K562 (cell line): ENCODE data around the gene ERN1. TPM values are rescaled to one million over a fixed set of nuclear protein-coding genes. Genes with fewer than 3 reads are reported as not detected.
A peak's percentile ranks its signal among the peaks of the same experiment; 100 is the strongest.

Experiments used
- ESRRA ChIP-seq: fragments of 450-650 bp; IDR thresholded peaks from 2 replicates; pipeline ENCODE4 v1.6.1; 2014; ENCODE audit warnings: low read depth, mild to moderate bottlenecking, moderate library complexity, borderline replicate concordance
- ETV6 ChIP-seq, 3 experiments: fragments of 150-350 bp in 1 of 3; sonication (generic) in 1 of 3; formaldehyde crosslinking in 1 of 3; IDR thresholded peaks; 2 replicates each; pipeline versions ENCODE4 v1.6.1 to v1.8.0; 2014 to 2022; ENCODE audit warnings: borderline replicate concordance in 2 of 3, low read depth in 2 of 3, antibody characterized with exemption in 1 of 3, low read length in 1 of 3, mild to moderate bottlenecking in 1 of 3, missing genetic modification reagents in 1 of 3
- KLF10 ChIP-seq: fragments of 250-450 bp; sonication (Bioruptor Pico); IDR thresholded peaks from 2 replicates; pipeline ENCODE4 v1.6.1; 2021; ENCODE audit warnings: matching md5 sums
- MAFG ChIP-seq: fragments of 450-650 bp; conservative IDR thresholded peaks from 2 replicates; pipeline ENCODE4 v1.6.1; 2016; ENCODE audit warnings: missing genetic modification characterization, missing compliant biosample characterization
- MEIS2 ChIP-seq: fragments of 450-650 bp; IDR thresholded peaks from 2 replicates; pipeline ENCODE4 v1.6.1; 2014; ENCODE audit warnings: mild to moderate bottlenecking; ENCODE audit not compliant: partially characterized antibody
- MTA1 ChIP-seq: fragments of 450-650 bp; IDR thresholded peaks from 2 replicates; pipeline ENCODE4 v1.6.1; 2017; ENCODE audit warnings: borderline replicate concordance
- NUFIP1 ChIP-seq: fragments of 450-650 bp; IDR thresholded peaks from 2 replicates; pipeline ENCODE4 v1.6.1; 2018; ENCODE audit not compliant: partially characterized antibody
- TFAM ChIP-seq: fragments of 250-450 bp; sonication (Bioruptor Pico); conservative IDR thresholded peaks from 2 replicates; pipeline ENCODE4 v1.5.0; 2021; ENCODE audit warnings: mild to moderate bottlenecking, moderate library complexity
- TSHZ1 ChIP-seq: fragments of 250-450 bp; sonication (Bioruptor Pico); IDR thresholded peaks from 2 replicates; pipeline ENCODE4 v1.4.0; 2020; ENCODE audit warnings: mild to moderate bottlenecking, moderate library complexity
- ZBTB7A ChIP-seq: IDR thresholded peaks from 2 replicates; pipeline ENCODE4 v1.6.1; 2011; ENCODE audit warnings: low read depth, mild to moderate bottlenecking, low read length, moderate library complexity, borderline replicate concordance; ENCODE audit not compliant: control insufficient read depth
- ZKSCAN3 ChIP-seq: fragments of 250-450 bp; sonication (Bioruptor Pico); IDR thresholded peaks from 2 replicates; pipeline ENCODE4 v1.4.0; 2020
- ZNF507 ChIP-seq: conservative IDR thresholded peaks from 2 replicates; pipeline ENCODE4 v1.6.1; 2017; ENCODE audit warnings: missing genetic modification characterization, missing compliant biosample characterization
- ZNF695 ChIP-seq: fragments of 450-650 bp; formaldehyde crosslinking; IDR thresholded peaks from 2 replicates; pipeline ENCODE4 v1.4.0; 2020; ENCODE audit warnings: mild to moderate bottlenecking, moderate library complexity
- polyA plus RNA-seq, 8 experiments: library from polyadenylated mRNA; depleted of rRNA in 4 of 8; stranded (reverse) in 5 of 8; unstranded in 3 of 8; fragments of >200 nt; fragmentation: Nextera tagmentation in 2 of 8; fragmentation: Illumina TruSeq in 1 of 8; extraction: Ambion mirVana in 2 of 8; extraction: Trizol in 1 of 8; gene quantifications; 2 replicates each; pipeline versions ENCODE4 v1.2.1 to v1.2.3, GENCODE V29; 2011 to 2014; ENCODE audit warnings: inconsistent platforms in 1 of 8, missing spikeins in 1 of 8
- total RNA-seq, 7 experiments: library from RNA; depleted of rRNA in 6 of 7; stranded (reverse); fragments of >200 nt in 6 of 7; fragmentation: Illumina TruSeq in 2 of 7; extraction: Trizol in 2 of 7; gene quantifications; 2 replicates each; pipeline versions ENCODE4 v1.2.1 to v1.2.3, GENCODE V29; 2011 to 2021; ENCODE audit warnings: low replicate concordance in 1 of 7
- TF ChIP-seq, protein P1 (sequence below), 3 experiments: IDR thresholded peaks in 2 of 3; conservative IDR thresholded peaks in 1 of 3; 2 replicates each; pipeline ENCODE4 v1.5.1; 2011 to 2012; ENCODE audit warnings: low read length in 3 of 3, mild to moderate bottlenecking in 3 of 3, control low read depth in 2 of 3, improper control_type of control experiment in 1 of 3, inconsistent platforms in 1 of 3, low read depth in 1 of 3, mixed read lengths in 1 of 3, moderate library complexity in 1 of 3; ENCODE audit not compliant: insufficient read depth in 2 of 3
- TF ChIP-seq, protein P2 (sequence below): fragments of 450-650 bp; IDR thresholded peaks from 2 replicates; pipeline ENCODE4 v1.6.1; 2018; ENCODE audit not compliant: partially characterized antibody
- TF ChIP-seq, protein P3 (sequence below): fragments of 250-450 bp; sonication (Bioruptor Pico); IDR thresholded peaks from 2 replicates; pipeline ENCODE4 v1.5.0; 2020; ENCODE audit warnings: mild to moderate bottlenecking

The ERN1 gene
- total and polyA plus RNA-seq, 9 of the 15 experiments (the other 6 are each of a cell fraction or from before 2014, with no cell fraction given) = 2.1 to 22.5 (median 7.3) TPM

- no peak for TF ChIP-seq ETV6 (IDR thresholded peaks at IDR 0.05; ENCODE audit: borderline replicate concordance in 1 of 2, low read depth in 2 of 2, low read length in 1 of 2)
- no peak for TF ChIP-seq ETV6 (CRISPR knock-in tag; IDR thresholded peaks at IDR 0.05; ENCODE audit: borderline replicate concordance)
- TF ChIP-seq ZKSCAN3 (CRISPR knock-in tag) = no peak
- no peak for TF ChIP-seq ZNF507 (tag)
- TF ChIP-seq MAFG (tag) = peak; percentile 82
- TF ChIP-seq, protein P1, sequence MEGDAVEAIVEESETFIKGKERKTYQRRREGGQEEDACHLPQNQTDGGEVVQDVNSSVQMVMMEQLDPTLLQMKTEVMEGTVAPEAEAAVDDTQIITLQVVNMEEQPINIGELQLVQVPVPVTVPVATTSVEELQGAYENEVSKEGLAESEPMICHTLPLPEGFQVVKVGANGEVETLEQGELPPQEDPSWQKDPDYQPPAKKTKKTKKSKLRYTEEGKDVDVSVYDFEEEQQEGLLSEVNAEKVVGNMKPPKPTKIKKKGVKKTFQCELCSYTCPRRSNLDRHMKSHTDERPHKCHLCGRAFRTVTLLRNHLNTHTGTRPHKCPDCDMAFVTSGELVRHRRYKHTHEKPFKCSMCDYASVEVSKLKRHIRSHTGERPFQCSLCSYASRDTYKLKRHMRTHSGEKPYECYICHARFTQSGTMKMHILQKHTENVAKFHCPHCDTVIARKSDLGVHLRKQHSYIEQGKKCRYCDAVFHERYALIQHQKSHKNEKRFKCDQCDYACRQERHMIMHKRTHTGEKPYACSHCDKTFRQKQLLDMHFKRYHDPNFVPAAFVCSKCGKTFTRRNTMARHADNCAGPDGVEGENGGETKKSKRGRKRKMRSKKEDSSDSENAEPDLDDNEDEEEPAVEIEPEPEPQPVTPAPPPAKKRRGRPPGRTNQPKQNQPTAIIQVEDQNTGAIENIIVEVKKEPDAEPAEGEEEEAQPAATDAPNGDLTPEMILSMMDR (IDR thresholded peaks at IDR 0.05 in 2 of 3, conservative IDR thresholded peaks at IDR 0.05 in 1 of 3; ENCODE audit: insufficient read depth in 2 of 3, low read depth in 1 of 3, low read length in 3 of 3) = no peak
- TF ChIP-seq MEIS2 = peak; percentile 62
- TF ChIP-seq ZBTB7A = no peak
- no peak for TF ChIP-seq KLF10 (CRISPR knock-in tag)
- TF ChIP-seq ZNF695 (CRISPR knock-in tag) = no peak
- TF ChIP-seq, protein P2, sequence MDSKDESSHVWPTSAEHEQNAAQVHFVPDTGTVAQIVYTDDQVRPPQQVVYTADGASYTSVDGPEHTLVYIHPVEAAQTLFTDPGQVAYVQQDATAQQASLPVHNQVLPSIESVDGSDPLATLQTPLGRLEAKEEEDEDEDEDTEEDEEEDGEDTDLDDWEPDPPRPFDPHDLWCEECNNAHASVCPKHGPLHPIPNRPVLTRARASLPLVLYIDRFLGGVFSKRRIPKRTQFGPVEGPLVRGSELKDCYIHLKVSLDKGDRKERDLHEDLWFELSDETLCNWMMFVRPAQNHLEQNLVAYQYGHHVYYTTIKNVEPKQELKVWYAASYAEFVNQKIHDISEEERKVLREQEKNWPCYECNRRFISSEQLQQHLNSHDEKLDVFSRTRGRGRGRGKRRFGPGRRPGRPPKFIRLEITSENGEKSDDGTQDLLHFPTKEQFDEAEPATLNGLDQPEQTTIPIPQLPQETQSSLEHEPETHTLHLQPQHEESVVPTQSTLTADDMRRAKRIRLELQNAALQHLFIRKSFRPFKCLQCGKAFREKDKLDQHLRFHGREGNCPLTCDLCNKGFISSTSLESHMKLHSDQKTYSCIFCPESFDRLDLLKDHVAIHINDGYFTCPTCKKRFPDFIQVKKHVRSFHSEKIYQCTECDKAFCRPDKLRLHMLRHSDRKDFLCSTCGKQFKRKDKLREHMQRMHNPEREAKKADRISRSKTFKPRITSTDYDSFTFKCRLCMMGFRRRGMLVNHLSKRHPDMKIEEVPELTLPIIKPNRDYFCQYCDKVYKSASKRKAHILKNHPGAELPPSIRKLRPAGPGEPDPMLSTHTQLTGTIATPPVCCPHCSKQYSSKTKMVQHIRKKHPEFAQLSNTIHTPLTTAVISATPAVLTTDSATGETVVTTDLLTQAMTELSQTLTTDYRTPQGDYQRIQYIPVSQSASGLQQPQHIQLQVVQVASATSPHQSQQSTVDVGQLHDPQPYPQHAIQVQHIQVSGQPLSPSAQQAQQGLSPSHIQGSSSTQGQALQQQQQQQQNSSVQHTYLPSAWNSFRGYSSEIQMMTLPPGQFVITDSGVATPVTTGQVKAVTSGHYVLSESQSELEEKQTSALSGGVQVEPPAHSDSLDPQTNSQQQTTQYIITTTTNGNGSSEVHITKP = no peak
- TF ChIP-seq, protein P3, sequence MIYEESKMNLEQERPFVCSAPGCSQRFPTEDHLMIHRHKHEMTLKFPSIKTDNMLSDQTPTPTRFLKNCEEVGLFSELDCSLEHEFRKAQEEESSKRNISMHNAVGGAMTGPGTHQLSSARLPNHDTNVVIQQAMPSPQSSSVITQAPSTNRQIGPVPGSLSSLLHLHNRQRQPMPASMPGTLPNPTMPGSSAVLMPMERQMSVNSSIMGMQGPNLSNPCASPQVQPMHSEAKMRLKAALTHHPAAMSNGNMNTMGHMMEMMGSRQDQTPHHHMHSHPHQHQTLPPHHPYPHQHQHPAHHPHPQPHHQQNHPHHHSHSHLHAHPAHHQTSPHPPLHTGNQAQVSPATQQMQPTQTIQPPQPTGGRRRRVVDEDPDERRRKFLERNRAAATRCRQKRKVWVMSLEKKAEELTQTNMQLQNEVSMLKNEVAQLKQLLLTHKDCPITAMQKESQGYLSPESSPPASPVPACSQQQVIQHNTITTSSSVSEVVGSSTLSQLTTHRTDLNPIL (CRISPR knock-in tag) = peak; percentile 79; the same call in 1 of the 2 replicates
- no peak for TF ChIP-seq TSHZ1 (CRISPR knock-in tag)
- TF ChIP-seq ESRRA = no peak
- TF ChIP-seq NUFIP1 = no peak
- TF ChIP-seq TFAM (CRISPR knock-in tag) = no peak
- peak; percentile 90 for TF ChIP-seq MTA1
These were observed 105.7 kb downstream of the ERN1 start (continued) for GRCh38 chr17:64024215-64024654.
